ENCODE results near the gene ZBTB21. TPM values are rescaled to one million over a fixed set of nuclear protein-coding genes. Genes with fewer than 3 reads are reported as not detected.

The ZBTB21 gene
- total RNA-seq, 1 experiment from 2014 or later: 17.9 TPM

DNA sequence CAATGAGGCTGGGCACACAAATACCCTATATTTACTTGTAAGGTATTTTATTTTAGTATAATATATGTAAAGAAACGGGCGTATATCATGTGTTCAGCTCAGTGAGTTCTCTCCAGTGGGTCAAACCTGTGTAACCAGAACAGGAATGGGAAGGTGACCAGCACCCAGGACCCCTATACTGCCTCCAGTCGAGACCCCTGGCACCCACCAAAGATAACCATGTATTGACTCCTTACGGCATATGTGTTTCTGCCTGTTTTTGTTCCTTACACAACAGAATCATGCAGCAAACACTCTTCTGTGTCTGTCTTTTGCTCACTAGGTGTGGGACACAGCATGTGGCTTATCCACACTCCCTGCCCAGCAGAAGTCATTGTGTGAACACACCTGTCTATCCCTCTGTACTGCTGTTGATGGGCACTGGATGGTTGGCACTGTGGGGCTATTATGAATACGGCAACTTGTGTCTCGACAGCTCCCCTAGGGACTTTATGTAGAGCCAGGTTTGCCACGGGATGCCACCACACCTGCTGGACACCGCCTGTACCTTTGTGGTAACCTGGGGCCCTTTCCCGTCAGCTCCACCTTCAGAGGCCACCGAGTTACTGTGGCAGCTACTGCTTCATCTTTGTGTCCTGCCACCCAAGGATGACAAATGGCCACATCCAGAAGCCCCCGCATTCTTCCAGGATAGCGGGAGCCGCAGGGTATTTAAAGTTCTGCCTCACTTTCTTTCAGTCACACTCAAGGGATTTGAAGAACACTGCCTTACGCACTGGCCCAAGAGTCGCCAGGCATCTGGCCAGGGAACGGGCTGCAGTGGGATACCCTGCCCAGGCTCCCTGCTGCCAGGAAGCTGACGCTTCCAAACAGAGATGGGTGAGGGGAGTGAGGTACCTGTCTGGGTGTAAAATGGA, 32.9 kb downstream of the ZBTB21 start:
- POLR2A ChIA-PET: no interaction called here
- TF ChIP-seq TCF7L2 (IDR thresholded peaks at IDR 0.05; ENCODE audit: low read depth, low read length) (no peak), SIN3A (IDR thresholded peaks at IDR 0.05; ENCODE audit: borderline replicate concordance, insufficient read depth, low read depth, low read length) (no peak), REST (IDR thresholded peaks at IDR 0.05; ENCODE audit: insufficient read depth in 1 of 2, low read depth in 2 of 2, low read length in 1 of 2) (no peak), POLR2AphosphoS5 (IDR thresholded peaks at IDR 0.05; ENCODE audit: low read depth, low read length) (no peak)
- TF ChIP-seq, protein P1, sequence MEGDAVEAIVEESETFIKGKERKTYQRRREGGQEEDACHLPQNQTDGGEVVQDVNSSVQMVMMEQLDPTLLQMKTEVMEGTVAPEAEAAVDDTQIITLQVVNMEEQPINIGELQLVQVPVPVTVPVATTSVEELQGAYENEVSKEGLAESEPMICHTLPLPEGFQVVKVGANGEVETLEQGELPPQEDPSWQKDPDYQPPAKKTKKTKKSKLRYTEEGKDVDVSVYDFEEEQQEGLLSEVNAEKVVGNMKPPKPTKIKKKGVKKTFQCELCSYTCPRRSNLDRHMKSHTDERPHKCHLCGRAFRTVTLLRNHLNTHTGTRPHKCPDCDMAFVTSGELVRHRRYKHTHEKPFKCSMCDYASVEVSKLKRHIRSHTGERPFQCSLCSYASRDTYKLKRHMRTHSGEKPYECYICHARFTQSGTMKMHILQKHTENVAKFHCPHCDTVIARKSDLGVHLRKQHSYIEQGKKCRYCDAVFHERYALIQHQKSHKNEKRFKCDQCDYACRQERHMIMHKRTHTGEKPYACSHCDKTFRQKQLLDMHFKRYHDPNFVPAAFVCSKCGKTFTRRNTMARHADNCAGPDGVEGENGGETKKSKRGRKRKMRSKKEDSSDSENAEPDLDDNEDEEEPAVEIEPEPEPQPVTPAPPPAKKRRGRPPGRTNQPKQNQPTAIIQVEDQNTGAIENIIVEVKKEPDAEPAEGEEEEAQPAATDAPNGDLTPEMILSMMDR (IDR thresholded peaks at IDR 0.05): no peak

DNA sequence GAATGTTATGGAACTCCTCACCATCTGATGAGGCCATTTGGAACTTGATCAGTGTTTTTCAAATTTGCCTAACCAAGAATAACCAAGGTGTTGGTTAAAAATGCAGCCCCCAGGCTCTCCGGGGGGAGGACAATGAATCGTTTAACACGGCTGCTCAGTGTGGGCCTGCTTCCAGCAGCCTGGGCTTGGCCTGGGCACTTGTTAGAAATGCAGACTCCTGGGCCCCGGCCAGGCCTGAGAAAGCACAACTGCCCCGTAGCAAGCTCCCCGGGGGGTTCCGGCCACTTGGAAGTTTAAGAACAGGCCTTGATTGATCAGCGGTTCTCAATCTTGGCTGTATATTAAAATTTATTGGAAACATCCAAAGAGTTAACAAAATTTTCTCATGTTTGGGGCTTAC, 33.5 kb downstream of the ZBTB21 start:
- BruUV-seq (replicated peaks): no TSS peak
- in situ Hi-C loops (cut with HindIII; ENCODE audit: low pct_unique_long_range_greater_than_20kb, low sequenced_read_pairs): no loop called here
- POLR2A ChIA-PET: no interaction called here

More for the DNA sequence above, 32.9 kb downstream of the ZBTB21 start:
- no peaks in the 10 kb centered on the region for H3K4me1 ChIP-seq (ENCODE audit: control insufficient read depth, insufficient read depth, low read length)
- ATAC-seq (no peak), DNase-seq (ENCODE audit: low read depth, low spot score) (no peak)
- no peaks in the 10 kb centered on the region for H3K9me3 ChIP-seq (ENCODE audit: control insufficient read depth, insufficient read depth, low read depth, low read length)
- intact Hi-C loops (cut with micrococcal nuclease; ENCODE audit: unreplicated experiment): no loop called here
- CTCF ChIA-PET: no interaction called here
- in situ Hi-C loops (cut with HindIII; ENCODE audit: low pct_unique_long_range_greater_than_20kb, low sequenced_read_pairs): no loop called here
- no TSS peak for BruUV-seq (replicated peaks)
- no peaks in the 10 kb centered on the region for H3K27me3 ChIP-seq (ENCODE audit: control insufficient read depth, insufficient read depth, low read length)
- H3K36me3 ChIP-seq (ENCODE audit: control insufficient read depth, insufficient read depth, low read length): no peaks in the 10 kb centered on the region
- no peak overlapping the region for H3K4me3 ChIP-seq (ENCODE audit: low read depth in 2 of 2, low read length in 2 of 2)
- H3K27ac ChIP-seq (ENCODE audit: low read length): no peak overlapping the region

More for the DNA sequence above, 33.5 kb downstream of the ZBTB21 start:
- TF ChIP-seq POLR2AphosphoS5 (IDR thresholded peaks at IDR 0.05; ENCODE audit: low read depth, low read length): no peak
- TF ChIP-seq SIN3A (IDR thresholded peaks at IDR 0.05; ENCODE audit: borderline replicate concordance, insufficient read depth, low read depth, low read length): no peak
- TF ChIP-seq TCF7L2 (IDR thresholded peaks at IDR 0.05; ENCODE audit: low read depth, low read length): no peak
- TF ChIP-seq, protein P1 (IDR thresholded peaks at IDR 0.05): no peak
- no peak for TF ChIP-seq REST (IDR thresholded peaks at IDR 0.05; ENCODE audit: insufficient read depth in 1 of 2, low read depth in 2 of 2, low read length in 1 of 2)
- no peaks in the 10 kb centered on the region for H3K36me3 ChIP-seq (ENCODE audit: control insufficient read depth, insufficient read depth, low read length)
- ATAC-seq (no peak), DNase-seq (ENCODE audit: low read depth, low spot score) (no peak)
- no peaks in the 10 kb centered on the region for H3K4me1 ChIP-seq (ENCODE audit: control insufficient read depth, insufficient read depth, low read length)
- CTCF ChIA-PET: no interaction called here
- H3K27ac ChIP-seq (ENCODE audit: low read length): no peak overlapping the region
- intact Hi-C loops (cut with micrococcal nuclease; ENCODE audit: unreplicated experiment): no loop called here
- no peaks in the 10 kb centered on the region for H3K27me3 ChIP-seq (ENCODE audit: control insufficient read depth, insufficient read depth, low read length)
- no peaks in the 10 kb centered on the region for H3K9me3 ChIP-seq (ENCODE audit: control insufficient read depth, insufficient read depth, low read depth, low read length)
- no peak overlapping the region for H3K4me3 ChIP-seq (ENCODE audit: low read depth in 2 of 2, low read length in 2 of 2)
